Measurements from ENCODE around the gene RHBDF2.
"Not testable (repeated sequence)": the region's sequence is repeated elsewhere in the genome, so short reads cannot be mapped to it uniquely, and the experiment has no call there.

GRCh38 chr17:76527016-76527415 lies 25.8 kb upstream of the RHBDF2 start:
- TF ChIP-seq, protein P1, sequence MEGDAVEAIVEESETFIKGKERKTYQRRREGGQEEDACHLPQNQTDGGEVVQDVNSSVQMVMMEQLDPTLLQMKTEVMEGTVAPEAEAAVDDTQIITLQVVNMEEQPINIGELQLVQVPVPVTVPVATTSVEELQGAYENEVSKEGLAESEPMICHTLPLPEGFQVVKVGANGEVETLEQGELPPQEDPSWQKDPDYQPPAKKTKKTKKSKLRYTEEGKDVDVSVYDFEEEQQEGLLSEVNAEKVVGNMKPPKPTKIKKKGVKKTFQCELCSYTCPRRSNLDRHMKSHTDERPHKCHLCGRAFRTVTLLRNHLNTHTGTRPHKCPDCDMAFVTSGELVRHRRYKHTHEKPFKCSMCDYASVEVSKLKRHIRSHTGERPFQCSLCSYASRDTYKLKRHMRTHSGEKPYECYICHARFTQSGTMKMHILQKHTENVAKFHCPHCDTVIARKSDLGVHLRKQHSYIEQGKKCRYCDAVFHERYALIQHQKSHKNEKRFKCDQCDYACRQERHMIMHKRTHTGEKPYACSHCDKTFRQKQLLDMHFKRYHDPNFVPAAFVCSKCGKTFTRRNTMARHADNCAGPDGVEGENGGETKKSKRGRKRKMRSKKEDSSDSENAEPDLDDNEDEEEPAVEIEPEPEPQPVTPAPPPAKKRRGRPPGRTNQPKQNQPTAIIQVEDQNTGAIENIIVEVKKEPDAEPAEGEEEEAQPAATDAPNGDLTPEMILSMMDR (IDR thresholded peaks at IDR 0.05): not testable (repeated sequence)
- not testable (repeated sequence) for TF ChIP-seq EZH2, EZH2phosphoT487 (IDR thresholded peaks at IDR 0.05)

Data from neural progenitor cell (in vitro differentiated cells).